Hepatocyte (in vitro differentiated cells): ENCODE measurements around the gene ZKSCAN2.

Experiments used
- CTCF ChIP-seq: fragments of 200-600 bp; sonication (generic); IDR thresholded peaks from 2 replicates; pipeline ENCODE4 v1.5.1; 2016; ENCODE audit warnings: antibody characterized with exemption, mild to moderate bottlenecking; ENCODE audit not compliant: poor library complexity
- EZH2 ChIP-seq: fragments of 200-600 bp; sonication (generic); IDR thresholded peaks from 2 replicates; pipeline ENCODE4 v1.6.1; 2016; ENCODE audit warnings: antibody characterized with exemption, mild to moderate bottlenecking, borderline replicate concordance

GRCh38 chr16:25265968-25266367 is 8.3 kb upstream of the ZKSCAN2 start:
- no peak for TF ChIP-seq CTCF
- no peak for TF ChIP-seq EZH2
